WTC11 (cell line): Measurements from ENCODE around the gene UGGT2. TPM values are rescaled to one million over a fixed set of nuclear protein-coding genes. Genes with fewer than 3 reads are reported as not detected.

Experiments used
- ATAC-seq: fragments of 200-7000 bp; cut with Tn5 transposase; 2 replicates; pipeline ENCODE4 v1.10.0; 2021; ENCODE audit warnings: mild to moderate bottlenecking, moderate library complexity
- CTCF ChIA-PET: fragments of 300-600 bp; sonication (Branson Sonifier 250); formaldehyde crosslinking; loops from one replicate; lab custom pipeline; 2021; ENCODE audit warnings: antibody characterized with exemption; lab: Charles Lee
- POLR2A ChIA-PET: fragments of 350-600 bp; sonication (Branson Sonifier 250); formaldehyde crosslinking; loops from one replicate; lab custom pipeline; 2021; ENCODE audit warnings: antibody characterized with exemption; lab: Charles Lee
- DNase-seq: peaks from one replicate; pipeline ENCODE4 v3.0.0; 2021; ENCODE audit warnings: low spot score
- H3K27ac Mint-ChIP-seq: 2 replicates; pipeline ENCODE4 v1.8.0; 2021; ENCODE audit warnings: mixed read lengths
- H3K27me3 Mint-ChIP-seq: 2 replicates; pipeline ENCODE4 v1.8.0; 2021; ENCODE audit warnings: low read depth, mild to moderate bottlenecking, moderate library complexity, mixed read lengths
- H3K36me3 Mint-ChIP-seq: 2 replicates; pipeline ENCODE4 v1.8.0; 2021; ENCODE audit warnings: mixed read lengths
- H3K4me1 Mint-ChIP-seq: 2 replicates; pipeline ENCODE4 v1.8.0; 2022; ENCODE audit warnings: mixed read lengths
- H3K4me3 Mint-ChIP-seq: 2 replicates; pipeline ENCODE4 v1.8.0; 2021; ENCODE audit warnings: mild to moderate bottlenecking, moderate library complexity, mixed read lengths
- H3K9me3 Mint-ChIP-seq: 2 replicates; pipeline ENCODE4 v1.8.0; 2021; ENCODE audit warnings: mixed read lengths
- AFF4 ChIP-seq: sonication (generic); formaldehyde crosslinking; IDR thresholded peaks from 2 replicates; pipeline ENCODE4 v1.8.1; 2023; ENCODE audit warnings: mild to moderate bottlenecking, missing genetic modification reagents, borderline replicate concordance
- AR ChIP-seq: fragments of 250-450 bp; sonication (Bioruptor Pico); IDR thresholded peaks from 2 replicates; pipeline ENCODE4 v1.9.0; 2021; ENCODE audit warnings: mild to moderate bottlenecking
- CREM ChIP-seq: sonication (generic); formaldehyde crosslinking; IDR thresholded peaks from 2 replicates; pipeline ENCODE4 v1.8.1; 2022; ENCODE audit warnings: mild to moderate bottlenecking, missing genetic modification reagents, moderate library complexity
- GABPB1 ChIP-seq: sonication (generic); formaldehyde crosslinking; IDR thresholded peaks from 2 replicates; pipeline ENCODE4 v1.8.1; 2023; ENCODE audit warnings: mild to moderate bottlenecking, missing genetic modification reagents
- GRHL2 ChIP-seq: fragments of 250-450 bp; sonication (Bioruptor Pico); IDR thresholded peaks from 2 replicates; pipeline ENCODE4 v1.8.0; 2022; ENCODE audit warnings: mild to moderate bottlenecking, moderate library complexity; ENCODE audit not compliant: insufficient replicate concordance, severe bottlenecking
- KAT7 ChIP-seq: sonication (generic); formaldehyde crosslinking; IDR thresholded peaks from 2 replicates; pipeline ENCODE4 v1.8.1; 2023; ENCODE audit warnings: missing genetic modification reagents, mild to moderate bottlenecking, borderline replicate concordance
- MXD4 ChIP-seq: fragments of 250-450 bp; sonication (Bioruptor Pico); IDR thresholded peaks from 2 replicates; pipeline ENCODE4 v1.8.0; 2021; ENCODE audit warnings: mild to moderate bottlenecking, moderate library complexity, borderline replicate concordance
- NR2C2 ChIP-seq: sonication (generic); formaldehyde crosslinking; IDR thresholded peaks from 2 replicates; pipeline ENCODE4 v1.8.0; 2022; ENCODE audit warnings: mild to moderate bottlenecking, missing genetic modification reagents
- NR3C1 ChIP-seq: sonication (generic); formaldehyde crosslinking; conservative IDR thresholded peaks from 2 replicates; pipeline ENCODE4 v1.8.1; 2023; ENCODE audit warnings: low read depth, mild to moderate bottlenecking, missing genetic modification reagents
- SMAD4 ChIP-seq: sonication (generic); formaldehyde crosslinking; IDR thresholded peaks from 2 replicates; pipeline ENCODE4 v1.8.0; 2022; ENCODE audit warnings: mild to moderate bottlenecking, missing genetic modification reagents
- TCF7 ChIP-seq: sonication (generic); formaldehyde crosslinking; IDR thresholded peaks from 2 replicates; pipeline ENCODE4 v1.8.0; 2022; ENCODE audit warnings: mild to moderate bottlenecking, low read depth, missing genetic modification reagents, moderate library complexity
- ZNF219 ChIP-seq: sonication (generic); formaldehyde crosslinking; IDR thresholded peaks from 2 replicates; pipeline ENCODE4 v1.8.0; 2023; ENCODE audit warnings: missing genetic modification reagents, mild to moderate bottlenecking, borderline replicate concordance
- ZNF425 ChIP-seq: fragments of 250-450 bp; sonication (Bioruptor Pico); conservative IDR thresholded peaks from 2 replicates; pipeline ENCODE4 v1.9.0; 2021; ENCODE audit warnings: mild to moderate bottlenecking
- total RNA-seq: library from RNA; stranded (reverse); gene quantifications from 3 replicates; pipeline ENCODE4 v1.2.3, GENCODE V29; 2021
- TF ChIP-seq, protein P1 (sequence below): sonication (generic); formaldehyde crosslinking; IDR thresholded peaks from 2 replicates; pipeline ENCODE4 v1.8.1; 2023; ENCODE audit warnings: mild to moderate bottlenecking, missing genetic modification reagents
- TF ChIP-seq, protein P2 (sequence below): sonication (generic); formaldehyde crosslinking; IDR thresholded peaks from 2 replicates; pipeline ENCODE4 v1.8.1; 2023; ENCODE audit warnings: mild to moderate bottlenecking, missing genetic modification reagents
- TF ChIP-seq, protein P3 (sequence below): sonication (generic); formaldehyde crosslinking; IDR thresholded peaks from 2 replicates; pipeline ENCODE4 v1.8.0; 2023; ENCODE audit warnings: mild to moderate bottlenecking, missing genetic modification reagents
- TF ChIP-seq, protein P4 (sequence below): sonication (generic); formaldehyde crosslinking; IDR thresholded peaks from 2 replicates; pipeline ENCODE4 v1.8.0; 2022; ENCODE audit warnings: mild to moderate bottlenecking, missing genetic modification reagents
- TF ChIP-seq, protein P5 (sequence below): sonication (generic); formaldehyde crosslinking; IDR thresholded peaks from 2 replicates; pipeline ENCODE4 v1.8.1; 2022; ENCODE audit warnings: missing genetic modification reagents, borderline replicate concordance

UGGT2 gene
- total RNA-seq, 1 experiment from 2014 or later, result 31.1 TPM

GRCh38 chr13:95781016-95781415 is 272.2 kb downstream of the UGGT2 start (continued):
- TF ChIP-seq AFF4 (no peak), GABPB1 (CRISPR knock-in tag) (no peak), ZNF425 (CRISPR knock-in tag) (no peak), SMAD4 (CRISPR knock-in tag) (no peak), ZNF219 (no peak), NR2C2 (CRISPR knock-in tag) (no peak), GRHL2 (no peak), KAT7 (CRISPR knock-in tag) (no peak), MXD4 (CRISPR knock-in tag) (no peak), CREM (CRISPR knock-in tag) (no peak)
- TF ChIP-seq, protein P1, sequence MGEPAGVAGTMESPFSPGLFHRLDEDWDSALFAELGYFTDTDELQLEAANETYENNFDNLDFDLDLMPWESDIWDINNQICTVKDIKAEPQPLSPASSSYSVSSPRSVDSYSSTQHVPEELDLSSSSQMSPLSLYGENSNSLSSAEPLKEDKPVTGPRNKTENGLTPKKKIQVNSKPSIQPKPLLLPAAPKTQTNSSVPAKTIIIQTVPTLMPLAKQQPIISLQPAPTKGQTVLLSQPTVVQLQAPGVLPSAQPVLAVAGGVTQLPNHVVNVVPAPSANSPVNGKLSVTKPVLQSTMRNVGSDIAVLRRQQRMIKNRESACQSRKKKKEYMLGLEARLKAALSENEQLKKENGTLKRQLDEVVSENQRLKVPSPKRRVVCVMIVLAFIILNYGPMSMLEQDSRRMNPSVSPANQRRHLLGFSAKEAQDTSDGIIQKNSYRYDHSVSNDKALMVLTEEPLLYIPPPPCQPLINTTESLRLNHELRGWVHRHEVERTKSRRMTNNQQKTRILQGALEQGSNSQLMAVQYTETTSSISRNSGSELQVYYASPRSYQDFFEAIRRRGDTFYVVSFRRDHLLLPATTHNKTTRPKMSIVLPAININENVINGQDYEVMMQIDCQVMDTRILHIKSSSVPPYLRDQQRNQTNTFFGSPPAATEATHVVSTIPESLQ (CRISPR knock-in tag), result no peak
- TF ChIP-seq, protein P2, sequence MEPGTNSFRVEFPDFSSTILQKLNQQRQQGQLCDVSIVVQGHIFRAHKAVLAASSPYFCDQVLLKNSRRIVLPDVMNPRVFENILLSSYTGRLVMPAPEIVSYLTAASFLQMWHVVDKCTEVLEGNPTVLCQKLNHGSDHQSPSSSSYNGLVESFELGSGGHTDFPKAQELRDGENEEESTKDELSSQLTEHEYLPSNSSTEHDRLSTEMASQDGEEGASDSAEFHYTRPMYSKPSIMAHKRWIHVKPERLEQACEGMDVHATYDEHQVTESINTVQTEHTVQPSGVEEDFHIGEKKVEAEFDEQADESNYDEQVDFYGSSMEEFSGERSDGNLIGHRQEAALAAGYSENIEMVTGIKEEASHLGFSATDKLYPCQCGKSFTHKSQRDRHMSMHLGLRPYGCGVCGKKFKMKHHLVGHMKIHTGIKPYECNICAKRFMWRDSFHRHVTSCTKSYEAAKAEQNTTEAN, result no peak
- TF ChIP-seq, protein P3, sequence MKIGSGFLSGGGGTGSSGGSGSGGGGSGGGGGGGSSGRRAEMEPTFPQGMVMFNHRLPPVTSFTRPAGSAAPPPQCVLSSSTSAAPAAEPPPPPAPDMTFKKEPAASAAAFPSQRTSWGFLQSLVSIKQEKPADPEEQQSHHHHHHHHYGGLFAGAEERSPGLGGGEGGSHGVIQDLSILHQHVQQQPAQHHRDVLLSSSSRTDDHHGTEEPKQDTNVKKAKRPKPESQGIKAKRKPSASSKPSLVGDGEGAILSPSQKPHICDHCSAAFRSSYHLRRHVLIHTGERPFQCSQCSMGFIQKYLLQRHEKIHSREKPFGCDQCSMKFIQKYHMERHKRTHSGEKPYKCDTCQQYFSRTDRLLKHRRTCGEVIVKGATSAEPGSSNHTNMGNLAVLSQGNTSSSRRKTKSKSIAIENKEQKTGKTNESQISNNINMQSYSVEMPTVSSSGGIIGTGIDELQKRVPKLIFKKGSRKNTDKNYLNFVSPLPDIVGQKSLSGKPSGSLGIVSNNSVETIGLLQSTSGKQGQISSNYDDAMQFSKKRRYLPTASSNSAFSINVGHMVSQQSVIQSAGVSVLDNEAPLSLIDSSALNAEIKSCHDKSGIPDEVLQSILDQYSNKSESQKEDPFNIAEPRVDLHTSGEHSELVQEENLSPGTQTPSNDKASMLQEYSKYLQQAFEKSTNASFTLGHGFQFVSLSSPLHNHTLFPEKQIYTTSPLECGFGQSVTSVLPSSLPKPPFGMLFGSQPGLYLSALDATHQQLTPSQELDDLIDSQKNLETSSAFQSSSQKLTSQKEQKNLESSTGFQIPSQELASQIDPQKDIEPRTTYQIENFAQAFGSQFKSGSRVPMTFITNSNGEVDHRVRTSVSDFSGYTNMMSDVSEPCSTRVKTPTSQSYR, result no peak
- TF ChIP-seq, protein P4, sequence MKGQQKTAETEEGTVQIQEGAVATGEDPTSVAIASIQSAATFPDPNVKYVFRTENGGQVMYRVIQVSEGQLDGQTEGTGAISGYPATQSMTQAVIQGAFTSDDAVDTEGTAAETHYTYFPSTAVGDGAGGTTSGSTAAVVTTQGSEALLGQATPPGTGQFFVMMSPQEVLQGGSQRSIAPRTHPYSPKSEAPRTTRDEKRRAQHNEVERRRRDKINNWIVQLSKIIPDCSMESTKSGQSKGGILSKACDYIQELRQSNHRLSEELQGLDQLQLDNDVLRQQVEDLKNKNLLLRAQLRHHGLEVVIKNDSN, result no peak

- no peak overlapping the region for H3K4me3 Mint-ChIP-seq
- no peak for ATAC-seq
- H3K4me1 Mint-ChIP-seq, result peaks cover 5% of the 10 kb centered on the region; the same call in 1 of the 2 replicates
- H3K9me3 Mint-ChIP-seq, result 0 out of 2 replicates have a peak, but pooled peaks cover 4% of the 10 kb centered on the region
- ChIA-PET POLR2A (no interaction called here), CTCF (no interaction called here)
- no peak overlapping the region for H3K27ac Mint-ChIP-seq
- TF ChIP-seq TCF7 (CRISPR knock-in tag), result no peak
- no peak for TF ChIP-seq AR (CRISPR knock-in tag)
- no peak for TF ChIP-seq NR3C1 (CRISPR knock-in tag)
- TF ChIP-seq, protein P5, sequence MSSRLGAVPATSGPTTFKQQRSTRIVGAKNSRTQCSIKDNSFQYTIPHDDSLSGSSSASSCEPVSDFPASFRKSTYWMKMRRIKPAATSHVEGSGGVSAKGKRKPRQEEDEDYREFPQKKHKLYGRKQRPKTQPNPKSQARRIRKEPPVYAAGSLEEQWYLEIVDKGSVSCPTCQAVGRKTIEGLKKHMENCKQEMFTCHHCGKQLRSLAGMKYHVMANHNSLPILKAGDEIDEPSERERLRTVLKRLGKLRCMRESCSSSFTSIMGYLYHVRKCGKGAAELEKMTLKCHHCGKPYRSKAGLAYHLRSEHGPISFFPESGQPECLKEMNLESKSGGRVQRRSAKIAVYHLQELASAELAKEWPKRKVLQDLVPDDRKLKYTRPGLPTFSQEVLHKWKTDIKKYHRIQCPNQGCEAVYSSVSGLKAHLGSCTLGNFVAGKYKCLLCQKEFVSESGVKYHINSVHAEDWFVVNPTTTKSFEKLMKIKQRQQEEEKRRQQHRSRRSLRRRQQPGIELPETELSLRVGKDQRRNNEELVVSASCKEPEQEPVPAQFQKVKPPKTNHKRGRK (CRISPR knock-in tag), result no peak
- no peak for DNase-seq
- H3K27me3 Mint-ChIP-seq, result no peaks in the 10 kb centered on the region
- peaks cover 10% of the 10 kb centered on the region for H3K36me3 Mint-ChIP-seq
Observed at GRCh38 chr13:95779522-95779921, 273.7 kb downstream of the UGGT2 start.
